ENCODE measurements around the gene EEF2. TPM values are rescaled to one million over a fixed set of nuclear protein-coding genes. Genes with fewer than 3 reads are reported as not detected.

EEF2 gene
- total RNA-seq, 2 experiments from 2014 or later: 2,756 to 2,866 TPM

GRCh38 chr19:3975144-3975543 lies 10.1 kb downstream of the EEF2 start:
- ATAC-seq (ENCODE audit: poor library complexity) (no peak), DNase-seq (no peak)
- Histone ChIP-seq H3K4me3 (ENCODE audit: low read length) (no peak overlapping the region), H3K4me1 (ENCODE audit: insufficient read depth, low read length) (peaks cover 24% of the 10 kb centered on the region), H3K27me3 (ENCODE audit: control insufficient read depth in 1 of 2, insufficient read depth in 2 of 2, low read length in 2 of 2) (peaks cover 0 to 3% of the 10 kb centered on the region in 2 experiments), H3K27ac (ENCODE audit: low read depth in 1 of 2, low read length in 2 of 2) (no peak overlapping the region), H3K36me3 (ENCODE audit: insufficient read depth, low read length) (peaks cover 49% of the 10 kb centered on the region), H3K9me3 (ENCODE audit: control insufficient read depth in 1 of 2, insufficient read depth in 1 of 2, low read length in 2 of 2) (peaks cover 0 to 10% of the 10 kb centered on the region in 2 experiments)
- no peak for TF ChIP-seq CTCF (IDR thresholded peaks at IDR 0.05)
- intact Hi-C loops (cut with DNase I, micrococcal nuclease): no loop called here
- no peaks in the 10 kb centered on the region for H3K9me3 Mint-ChIP-seq
- H3K4me1 Mint-ChIP-seq (ENCODE audit: low read depth): peaks cover 16% of the 10 kb centered on the region
- no peaks in the 10 kb centered on the region for H3K27me3 Mint-ChIP-seq
- no peak overlapping the region for H3K4me3 Mint-ChIP-seq
- ChIA-PET POLR2A (interaction anchor here (0.7 to 2.4 kb wide), 4 partner anchors 9 to 15 kb away, joined by 3 to 9 read pairs (median 6); partner anchors contain the start of gene EEF2), CTCF (interaction anchor here (0.8 kb wide), 1 partner anchor 13 kb away, joined by 3 read pairs; no protein-coding TSS in a partner anchor)
- H3K36me3 Mint-ChIP-seq (ENCODE audit: low read depth): peaks cover 53% of the 10 kb centered on the region
- H3K27ac Mint-ChIP-seq: peak overlapping the region; percentile 49

- ATAC-seq (ENCODE audit: poor library complexity): peak; percentile 91
- Histone ChIP-seq H3K4me3 (ENCODE audit: low read length) (peak within 1 kb of the TSS; percentile 95), H3K27me3 (ENCODE audit: control insufficient read depth in 1 of 2, insufficient read depth in 2 of 2, low read length in 2 of 2) (no peaks in the 10 kb centered on the region), H3K36me3 (ENCODE audit: insufficient read depth, low read length) (peaks cover 32% of the 10 kb centered on the region), H3K27ac (ENCODE audit: low read depth in 1 of 2, low read length in 2 of 2) (peak within 1 kb of the TSS; percentile 67 to 76), H3K9me3 (ENCODE audit: control insufficient read depth in 1 of 2, insufficient read depth in 1 of 2, low read length in 2 of 2) (no peaks in the 10 kb centered on the region), H3K4me1 (ENCODE audit: insufficient read depth, low read length) (peaks cover 33% of the 10 kb centered on the region)
- no peak for TF ChIP-seq CTCF (IDR thresholded peaks at IDR 0.05)
- peak; percentile 77 to 94 (median 89) for DNase-seq
- intact Hi-C loops (cut with DNase I, micrococcal nuclease): loop anchor here in 1 of 2 experiments (2.0 kb wide), 1 partner anchor 14 kb away; the partner anchor contains the start of gene EEF2
- Mint-ChIP-seq H3K27me3 (no peaks in the 10 kb centered on the region), H3K4me1 (ENCODE audit: low read depth) (peaks cover 22% of the 10 kb centered on the region), H3K9me3 (no peaks in the 10 kb centered on the region), H3K4me3 (peak within 1 kb of the TSS; percentile 88), H3K27ac (peak within 1 kb of the TSS; percentile 84), H3K36me3 (ENCODE audit: low read depth) (peaks cover 43% of the 10 kb centered on the region)
- CTCF ChIA-PET: interaction anchor here (1.2 to 4.4 kb wide), 3 partner anchors 15 to 169 kb away, joined by 4 to 29 read pairs (median 8); partner anchors contain the start of gene EEF2
- POLR2A ChIA-PET: interaction anchor here (1.0 to 4.6 kb wide), 9 partner anchors 8 to 276 kb away, joined by 3 to 72 read pairs (median 5); partner anchors contain the start of genes EEF2, MRPL54 and YJU2
Measured at GRCh38 chr19:3970808-3971598, 14.3 kb downstream of the EEF2 start, which contains the start of gene DAPK3. TSS of gene DAPK3 (minus strand) at chr19:3971099. CDS start at chr19:3969735, 1,364 bp downstream.

GRCh38 chr19:3970313-3970807 lies 14.9 kb downstream of the EEF2 start:
- ChIA-PET POLR2A (interaction anchor here (1.0 to 4.6 kb wide), 9 partner anchors 8 to 277 kb away, joined by 3 to 72 read pairs (median 5); partner anchors contain the start of genes EEF2, MRPL54 and YJU2), CTCF (interaction anchor here (1.7 to 4.4 kb wide), 2 partner anchors 15 to 18 kb away, joined by 8 to 29 read pairs; partner anchors contain the start of gene EEF2)
- Histone ChIP-seq H3K4me1 (ENCODE audit: insufficient read depth, low read length) (peaks cover 34% of the 10 kb centered on the region), H3K27ac (ENCODE audit: low read depth in 1 of 2, low read length in 2 of 2) (peak overlapping the region; percentile 67 to 73), H3K4me3 (ENCODE audit: low read length) (peak overlapping the region; percentile 95), H3K36me3 (ENCODE audit: insufficient read depth, low read length) (peaks cover 31% of the 10 kb centered on the region), H3K9me3 (ENCODE audit: control insufficient read depth in 1 of 2, insufficient read depth in 1 of 2, low read length in 2 of 2) (no peaks in the 10 kb centered on the region), H3K27me3 (ENCODE audit: control insufficient read depth in 1 of 2, insufficient read depth in 2 of 2, low read length in 2 of 2) (no peaks in the 10 kb centered on the region)
- peaks cover 40% of the 10 kb centered on the region for H3K36me3 Mint-ChIP-seq (ENCODE audit: low read depth)
- no peak for DNase-seq
- intact Hi-C loops (cut with DNase I, micrococcal nuclease): loop anchor here in 1 of 2 experiments (2.0 kb wide), 1 partner anchor 14 kb away; the partner anchor contains the start of gene EEF2
- H3K27ac Mint-ChIP-seq: peak overlapping the region; percentile 84
- H3K9me3 Mint-ChIP-seq: no peaks in the 10 kb centered on the region
- H3K27me3 Mint-ChIP-seq: no peaks in the 10 kb centered on the region
- TF ChIP-seq CTCF (IDR thresholded peaks at IDR 0.05): no peak
- H3K4me1 Mint-ChIP-seq (ENCODE audit: low read depth): peaks cover 22% of the 10 kb centered on the region
- peak overlapping the region; percentile 88 for H3K4me3 Mint-ChIP-seq
- peak; percentile 15 for ATAC-seq (ENCODE audit: poor library complexity)

Data from CD4-positive, alpha-beta T cell (primary cell).